GM18870 (cell line): Measurements from ENCODE around the gene FGF14.

Experiments
- ATAC-seq: cut with Tn5 transposase; IDR thresholded peaks from one replicate; pipeline ENCODE4 v1.9.1; 2021; ENCODE audit warnings: moderate library complexity; ENCODE audit not compliant: unreplicated experiment

Gene FGF14

GRCh38 chr13:101746513-101746912, 655.3 kb downstream of the FGF14 start:
- ATAC-seq = no peak

- ATAC-seq = peak; percentile 96
Measured at GRCh38 chr13:101739382-101740178, 662.3 kb downstream of the FGF14 start.

- ATAC-seq = no peak
Measured at GRCh38 chr13:101738336-101738735, 663.5 kb downstream of the FGF14 start.

GRCh38 chr13:101736566-101736965, 665.3 kb downstream of the FGF14 start:
- ATAC-seq = no peak

GRCh38 chr13:101730420-101731000, 671.3 kb downstream of the FGF14 start:
- ATAC-seq = no peak

GRCh38 chr13:101728615-101729014, 673.2 kb downstream of the FGF14 start:
- no peak for ATAC-seq

GRCh38 chr13:101728021-101728420, 673.8 kb downstream of the FGF14 start:
- ATAC-seq = no peak

GRCh38 chr13:101727118-101727517, 674.7 kb downstream of the FGF14 start:
- peak; percentile 42 for ATAC-seq

GRCh38 chr13:101726681-101727080, 675.2 kb downstream of the FGF14 start:
- peak; percentile 21 for ATAC-seq

GRCh38 chr13:101718496-101718895, 683.4 kb downstream of the FGF14 start:
- ATAC-seq = no peak

GRCh38 chr13:101717353-101717752, 684.5 kb downstream of the FGF14 start:
- no peak for ATAC-seq

- ATAC-seq = no peak
Measured at GRCh38 chr13:101714195-101714594, 687.7 kb downstream of the FGF14 start.

- no peak for ATAC-seq
Measured at GRCh38 chr13:101712026-101712348, 689.9 kb downstream of the FGF14 start.

- ATAC-seq = no peak
Measured at GRCh38 chr13:101711307-101712025, 690.4 kb downstream of the FGF14 start.

- no peak for ATAC-seq
Measured at GRCh38 chr13:101709952-101710351, 691.9 kb downstream of the FGF14 start.

GRCh38 chr13:101708115-101708514, 693.7 kb downstream of the FGF14 start:
- no peak for ATAC-seq

- ATAC-seq = no peak
Measured at GRCh38 chr13:101707659-101708058, 694.2 kb downstream of the FGF14 start.

- no peak for ATAC-seq
Measured at GRCh38 chr13:101706651-101707050, 695.2 kb downstream of the FGF14 start.

GRCh38 chr13:101703838-101704237, 698.0 kb downstream of the FGF14 start:
- ATAC-seq = no peak

- ATAC-seq = no peak
Measured at GRCh38 chr13:101703081-101703480, 698.8 kb downstream of the FGF14 start.

GRCh38 chr13:101700598-101700997, 701.2 kb downstream of the FGF14 start:
- ATAC-seq = no peak

GRCh38 chr13:101698400-101698799, 703.4 kb downstream of the FGF14 start:
- ATAC-seq = no peak
